ENCODE data around the gene TNXB. TPM values are rescaled to one million over a fixed set of nuclear protein-coding genes. Genes with fewer than 3 reads are reported as not detected.

The TNXB gene
- total and polyA plus RNA-seq, 9 of the 15 experiments (the other 6 are each of a cell fraction or from before 2014, with no cell fraction given), result 0.14 to 28.1 (median 12.4) TPM

- TF ChIP-seq REST (IDR thresholded peaks at IDR 0.05; ENCODE audit: borderline replicate concordance) (peak; percentile 15; the same call in 1 of the 2 replicates), REST (CRISPR knock-in tag; IDR thresholded peaks at IDR 0.05; ENCODE audit: low read depth) (no peak; the same call in 1 of the 2 replicates), UBTF (IDR thresholded peaks at IDR 0.05; ENCODE audit: borderline replicate concordance in 1 of 2, low read depth in 2 of 2, low read length in 2 of 2) (peak; percentile 38 to 56; a peak in 2 of 4 replicates), THAP7 (CRISPR knock-in tag; IDR thresholded peaks at IDR 0.05) (no peak), MBD2 (IDR thresholded peaks at IDR 0.05; ENCODE audit: borderline replicate concordance, low read depth) (no peak; the same call in 1 of the 2 replicates), RREB1 (CRISPR knock-in tag; IDR thresholded peaks at IDR 0.05) (peak; percentile 42; the same call in 1 of the 2 replicates), ELK1 (CRISPR knock-in tag; IDR thresholded peaks at IDR 0.05) (no peak), SUPT5H (IDR thresholded peaks at IDR 0.05) (peak; percentile 46; the same call in 1 of the 2 replicates)
These were observed 63.2 kb downstream of the TNXB start (continued) for GRCh38 chr6:32045811-32046449.

Data from K562 (cell line).